ENCODE results near the gene LPIN1. TPM values are rescaled to one million over a fixed set of nuclear protein-coding genes. Genes with fewer than 3 reads are reported as not detected.
A peak's percentile ranks its signal among the peaks of the same experiment; 100 is the strongest.

LPIN1 gene
- total and polyA plus RNA-seq, 4 donors, result 10.1 to 27.4 (median 13.4) TPM

DNA sequence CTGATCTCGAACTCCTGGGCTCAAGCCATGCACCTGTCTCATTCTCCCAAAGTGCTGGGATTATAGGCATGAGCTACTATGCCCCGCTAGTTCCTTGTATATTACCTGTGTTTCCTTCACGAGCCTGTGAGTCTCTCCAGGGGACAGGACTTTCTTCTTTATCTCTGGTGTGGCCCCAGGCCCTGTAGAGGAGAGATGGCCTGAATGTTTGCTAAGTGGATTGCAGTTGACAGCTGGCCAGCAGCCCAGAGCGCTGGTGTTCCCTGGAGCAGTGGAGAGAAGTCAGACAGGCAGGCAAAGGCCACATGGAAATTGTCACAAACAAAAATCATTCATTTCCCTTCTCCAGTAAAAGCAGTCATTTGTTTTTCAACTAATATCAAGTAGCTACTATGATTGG lies 17.9 kb downstream of the LPIN1 start (continued):
- TF ChIP-seq TAF1 (conservative IDR thresholded peaks at IDR 0.05), result no peak
- TF ChIP-seq, protein P1, sequence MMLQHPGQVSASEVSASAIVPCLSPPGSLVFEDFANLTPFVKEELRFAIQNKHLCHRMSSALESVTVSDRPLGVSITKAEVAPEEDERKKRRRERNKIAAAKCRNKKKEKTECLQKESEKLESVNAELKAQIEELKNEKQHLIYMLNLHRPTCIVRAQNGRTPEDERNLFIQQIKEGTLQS (IDR thresholded peaks at IDR 0.05), result no peak
- peak; percentile 42 to 45 for TF ChIP-seq HNF4A (conservative IDR thresholded peaks at IDR 0.05)

DNA sequence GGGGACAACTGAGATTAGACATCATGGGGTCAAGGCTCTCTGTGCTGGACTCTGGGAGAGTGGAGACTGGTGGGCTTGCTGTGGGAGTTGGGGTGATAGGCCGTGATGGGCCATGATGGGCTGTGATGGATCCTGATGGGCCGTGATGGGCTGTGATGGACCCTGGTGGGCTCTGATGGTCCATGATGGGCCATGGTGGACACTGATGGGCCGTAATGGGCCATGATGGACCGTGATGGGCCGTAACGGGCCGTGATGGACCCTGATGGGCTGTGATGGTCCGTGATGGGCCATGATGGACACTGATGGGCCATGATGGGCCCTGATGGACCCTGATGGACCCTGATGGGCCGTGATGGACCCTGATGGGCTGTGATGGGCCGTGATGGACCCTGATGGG lies 18.5 kb downstream of the LPIN1 start:
- Histone ChIP-seq H3K4me3 (ENCODE audit: low read depth in 1 of 3, low read length in 3 of 3) (no peak overlapping the region), H3K27me3 (ENCODE audit: control insufficient read depth in 4 of 4, insufficient read depth in 4 of 4, low read length in 3 of 4) (no peaks in the 10 kb centered on the region), H3K9me3 (ENCODE audit: control insufficient read depth in 4 of 4, low read length in 3 of 4) (no peaks in the 10 kb centered on the region), H3K36me3 (ENCODE audit: control insufficient read depth in 4 of 4, insufficient read depth in 3 of 4, low read depth in 1 of 4, low read length in 3 of 4) (peaks cover 16 to 31% (median 26%) of the 10 kb centered on the region in 4 donors), H3K4me1 (ENCODE audit: control insufficient read depth in 4 of 4, insufficient read depth in 4 of 4, low read length in 3 of 4) (peaks cover 0 to 10% (median 6%) of the 10 kb centered on the region in 4 donors), H3K9ac (ENCODE audit: low read depth in 1 of 2, low read length in 2 of 2) (no peak overlapping the region), H3K27ac (ENCODE audit: low read depth in 1 of 2, low read length in 2 of 2) (no peak overlapping the region)
- no peak for DNase-seq (ENCODE audit: low spot score)
- WGBS, result 98% methylated on average over 10 of the region's 10 CpGs
- no peak for TF ChIP-seq NR2F2 (IDR thresholded peaks at IDR 0.05)
- TF ChIP-seq, protein P2, sequence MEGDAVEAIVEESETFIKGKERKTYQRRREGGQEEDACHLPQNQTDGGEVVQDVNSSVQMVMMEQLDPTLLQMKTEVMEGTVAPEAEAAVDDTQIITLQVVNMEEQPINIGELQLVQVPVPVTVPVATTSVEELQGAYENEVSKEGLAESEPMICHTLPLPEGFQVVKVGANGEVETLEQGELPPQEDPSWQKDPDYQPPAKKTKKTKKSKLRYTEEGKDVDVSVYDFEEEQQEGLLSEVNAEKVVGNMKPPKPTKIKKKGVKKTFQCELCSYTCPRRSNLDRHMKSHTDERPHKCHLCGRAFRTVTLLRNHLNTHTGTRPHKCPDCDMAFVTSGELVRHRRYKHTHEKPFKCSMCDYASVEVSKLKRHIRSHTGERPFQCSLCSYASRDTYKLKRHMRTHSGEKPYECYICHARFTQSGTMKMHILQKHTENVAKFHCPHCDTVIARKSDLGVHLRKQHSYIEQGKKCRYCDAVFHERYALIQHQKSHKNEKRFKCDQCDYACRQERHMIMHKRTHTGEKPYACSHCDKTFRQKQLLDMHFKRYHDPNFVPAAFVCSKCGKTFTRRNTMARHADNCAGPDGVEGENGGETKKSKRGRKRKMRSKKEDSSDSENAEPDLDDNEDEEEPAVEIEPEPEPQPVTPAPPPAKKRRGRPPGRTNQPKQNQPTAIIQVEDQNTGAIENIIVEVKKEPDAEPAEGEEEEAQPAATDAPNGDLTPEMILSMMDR (IDR thresholded peaks at IDR 0.05; ENCODE audit: low read depth, low read length, missing input control), result no peak
- TF ChIP-seq SP1 (IDR thresholded peaks at IDR 0.05), result no peak
- no peak for TF ChIP-seq EGR1 (IDR thresholded peaks at IDR 0.05; ENCODE audit: low read depth in 2 of 2)
- TF ChIP-seq HNF4A (conservative IDR thresholded peaks at IDR 0.05), result no peak

DNA sequence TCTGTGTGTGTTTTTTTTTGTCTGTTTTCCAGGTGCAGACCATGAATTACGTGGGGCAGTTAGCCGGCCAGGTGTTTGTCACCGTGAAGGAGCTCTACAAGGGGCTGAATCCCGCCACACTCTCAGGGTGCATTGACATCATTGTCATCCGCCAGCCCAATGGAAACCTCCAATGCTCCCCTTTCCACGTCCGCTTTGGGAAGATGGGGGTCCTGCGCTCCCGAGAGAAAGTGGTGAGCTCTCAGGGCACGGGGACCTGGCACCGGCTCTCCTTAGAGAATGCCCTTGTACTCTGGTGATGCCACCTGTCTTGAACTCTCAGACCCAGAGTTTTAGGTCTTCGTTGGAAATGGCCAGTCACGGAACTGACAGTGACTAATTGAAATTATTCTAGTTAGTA lies 19.1 kb downstream of the LPIN1 start:
- H3K27me3 ChIP-seq (ENCODE audit: control insufficient read depth in 4 of 4, insufficient read depth in 4 of 4, low read length in 3 of 4), result no peaks in the 10 kb centered on the region
- no peaks in the 10 kb centered on the region for H3K9me3 ChIP-seq (ENCODE audit: control insufficient read depth in 4 of 4, low read length in 3 of 4)
- H3K4me3 ChIP-seq (ENCODE audit: low read depth in 1 of 3, low read length in 3 of 3), result no peak overlapping the region
- peaks cover 20 to 36% (median 28%) of the 10 kb centered on the region in 4 donors for H3K36me3 ChIP-seq (ENCODE audit: control insufficient read depth in 4 of 4, insufficient read depth in 3 of 4, low read depth in 1 of 4, low read length in 3 of 4)
- no peak overlapping the region for H3K27ac ChIP-seq (ENCODE audit: low read depth in 1 of 2, low read length in 2 of 2)
- TF ChIP-seq JUND (IDR thresholded peaks at IDR 0.05), result no peak
- TF ChIP-seq, protein P2 (IDR thresholded peaks at IDR 0.05; ENCODE audit: low read depth, low read length, missing input control), result no peak
- TF ChIP-seq, protein P3, sequence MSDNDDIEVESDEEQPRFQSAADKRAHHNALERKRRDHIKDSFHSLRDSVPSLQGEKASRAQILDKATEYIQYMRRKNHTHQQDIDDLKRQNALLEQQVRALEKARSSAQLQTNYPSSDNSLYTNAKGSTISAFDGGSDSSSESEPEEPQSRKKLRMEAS (IDR thresholded peaks at IDR 0.05), result no peak
- TF ChIP-seq, protein P4, sequence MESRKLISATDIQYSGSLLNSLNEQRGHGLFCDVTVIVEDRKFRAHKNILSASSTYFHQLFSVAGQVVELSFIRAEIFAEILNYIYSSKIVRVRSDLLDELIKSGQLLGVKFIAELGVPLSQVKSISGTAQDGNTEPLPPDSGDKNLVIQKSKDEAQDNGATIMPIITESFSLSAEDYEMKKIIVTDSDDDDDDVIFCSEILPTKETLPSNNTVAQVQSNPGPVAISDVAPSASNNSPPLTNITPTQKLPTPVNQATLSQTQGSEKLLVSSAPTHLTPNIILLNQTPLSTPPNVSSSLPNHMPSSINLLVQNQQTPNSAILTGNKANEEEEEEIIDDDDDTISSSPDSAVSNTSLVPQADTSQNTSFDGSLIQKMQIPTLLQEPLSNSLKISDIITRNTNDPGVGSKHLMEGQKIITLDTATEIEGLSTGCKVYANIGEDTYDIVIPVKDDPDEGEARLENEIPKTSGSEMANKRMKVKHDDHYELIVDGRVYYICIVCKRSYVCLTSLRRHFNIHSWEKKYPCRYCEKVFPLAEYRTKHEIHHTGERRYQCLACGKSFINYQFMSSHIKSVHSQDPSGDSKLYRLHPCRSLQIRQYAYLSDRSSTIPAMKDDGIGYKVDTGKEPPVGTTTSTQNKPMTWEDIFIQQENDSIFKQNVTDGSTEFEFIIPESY (IDR thresholded peaks at IDR 0.05), result no peak
- TF ChIP-seq YY1 (IDR thresholded peaks at IDR 0.05), result no peak
- no peak for TF ChIP-seq RXRA (IDR thresholded peaks at IDR 0.05)
- TF ChIP-seq RAD21 (IDR thresholded peaks at IDR 0.05), result no peak
- no peak for TF ChIP-seq GABPA (IDR thresholded peaks at IDR 0.05 in 1 of 2, conservative IDR thresholded peaks at IDR 0.05 in 1 of 2)
- no peak for TF ChIP-seq HNF4G (IDR thresholded peaks at IDR 0.05)
- TF ChIP-seq TAF1 (conservative IDR thresholded peaks at IDR 0.05), result no peak
- no peak for TF ChIP-seq FOXA2 (IDR thresholded peaks at IDR 0.05)
- TF ChIP-seq EGR1 (IDR thresholded peaks at IDR 0.05; ENCODE audit: low read depth in 2 of 2), result no peak
- no peak for TF ChIP-seq NR2F2 (IDR thresholded peaks at IDR 0.05)
- TF ChIP-seq, protein P5, sequence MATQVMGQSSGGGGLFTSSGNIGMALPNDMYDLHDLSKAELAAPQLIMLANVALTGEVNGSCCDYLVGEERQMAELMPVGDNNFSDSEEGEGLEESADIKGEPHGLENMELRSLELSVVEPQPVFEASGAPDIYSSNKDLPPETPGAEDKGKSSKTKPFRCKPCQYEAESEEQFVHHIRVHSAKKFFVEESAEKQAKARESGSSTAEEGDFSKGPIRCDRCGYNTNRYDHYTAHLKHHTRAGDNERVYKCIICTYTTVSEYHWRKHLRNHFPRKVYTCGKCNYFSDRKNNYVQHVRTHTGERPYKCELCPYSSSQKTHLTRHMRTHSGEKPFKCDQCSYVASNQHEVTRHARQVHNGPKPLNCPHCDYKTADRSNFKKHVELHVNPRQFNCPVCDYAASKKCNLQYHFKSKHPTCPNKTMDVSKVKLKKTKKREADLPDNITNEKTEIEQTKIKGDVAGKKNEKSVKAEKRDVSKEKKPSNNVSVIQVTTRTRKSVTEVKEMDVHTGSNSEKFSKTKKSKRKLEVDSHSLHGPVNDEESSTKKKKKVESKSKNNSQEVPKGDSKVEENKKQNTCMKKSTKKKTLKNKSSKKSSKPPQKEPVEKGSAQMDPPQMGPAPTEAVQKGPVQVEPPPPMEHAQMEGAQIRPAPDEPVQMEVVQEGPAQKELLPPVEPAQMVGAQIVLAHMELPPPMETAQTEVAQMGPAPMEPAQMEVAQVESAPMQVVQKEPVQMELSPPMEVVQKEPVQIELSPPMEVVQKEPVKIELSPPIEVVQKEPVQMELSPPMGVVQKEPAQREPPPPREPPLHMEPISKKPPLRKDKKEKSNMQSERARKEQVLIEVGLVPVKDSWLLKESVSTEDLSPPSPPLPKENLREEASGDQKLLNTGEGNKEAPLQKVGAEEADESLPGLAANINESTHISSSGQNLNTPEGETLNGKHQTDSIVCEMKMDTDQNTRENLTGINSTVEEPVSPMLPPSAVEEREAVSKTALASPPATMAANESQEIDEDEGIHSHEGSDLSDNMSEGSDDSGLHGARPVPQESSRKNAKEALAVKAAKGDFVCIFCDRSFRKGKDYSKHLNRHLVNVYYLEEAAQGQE (IDR thresholded peaks at IDR 0.05), result no peak
- no peak for TF ChIP-seq FOXA1 (IDR thresholded peaks at IDR 0.05)
- TF ChIP-seq, protein P1 (IDR thresholded peaks at IDR 0.05), result no peak
- TF ChIP-seq SP1 (IDR thresholded peaks at IDR 0.05), result no peak
- WGBS, result 97% methylated on average over 13 of the region's 13 CpGs
- DNase-seq (ENCODE audit: low spot score), result no peak
- H3K4me1 ChIP-seq (ENCODE audit: control insufficient read depth in 4 of 4, insufficient read depth in 4 of 4, low read length in 3 of 4), result peaks cover 0 to 10% (median 6%) of the 10 kb centered on the region in 4 donors
- no peak overlapping the region for H3K9ac ChIP-seq (ENCODE audit: low read depth in 1 of 2, low read length in 2 of 2)

All from liver (tissue), 9 donors.